Measurements from ENCODE around the gene CRB3.
"Not testable (repeated sequence)": the region's sequence is repeated elsewhere in the genome, so short reads cannot be mapped to it uniquely, and the experiment has no call there.

Gene CRB3

DNA sequence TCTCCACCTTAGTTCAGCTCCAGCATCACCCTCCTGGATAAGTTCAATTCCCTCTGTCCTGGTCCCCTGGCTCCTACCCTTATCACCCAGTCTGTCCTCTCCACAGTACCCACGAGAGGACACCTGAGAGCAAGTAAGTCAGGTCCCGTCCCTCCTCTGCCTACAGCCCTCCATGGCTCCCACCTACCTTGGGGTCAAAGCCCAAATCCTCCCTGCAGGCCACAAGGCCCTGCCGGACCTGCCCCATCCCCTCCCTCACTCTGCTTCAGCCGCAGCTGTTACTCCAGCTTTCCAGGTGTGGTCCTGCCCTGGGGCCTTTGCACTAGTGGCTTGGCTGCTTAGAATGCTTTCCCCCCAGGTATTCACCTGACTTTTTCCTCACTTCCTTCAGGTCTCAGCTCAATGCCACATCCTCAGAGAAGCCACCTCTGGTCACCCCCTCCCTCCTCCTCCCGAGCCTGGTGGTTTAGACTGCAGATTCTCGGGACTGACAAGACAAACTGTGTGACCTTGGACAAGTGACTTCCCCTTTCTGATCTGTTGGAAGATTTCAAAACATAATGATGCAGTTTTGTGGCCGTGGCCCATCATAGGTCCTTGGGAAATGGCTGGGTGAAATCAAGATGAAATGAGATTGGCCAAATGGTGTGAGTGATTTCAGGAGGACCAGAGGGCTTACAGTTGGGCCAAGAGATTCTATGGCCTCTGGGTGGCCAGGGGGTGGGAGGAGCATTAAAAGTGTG is 34.4 kb downstream of the CRB3 start:
- DNase-seq = no peak

GRCh38 chr19:6499052-6499790 is 35.1 kb downstream of the CRB3 start:
- DNase-seq = no peak

DNA sequence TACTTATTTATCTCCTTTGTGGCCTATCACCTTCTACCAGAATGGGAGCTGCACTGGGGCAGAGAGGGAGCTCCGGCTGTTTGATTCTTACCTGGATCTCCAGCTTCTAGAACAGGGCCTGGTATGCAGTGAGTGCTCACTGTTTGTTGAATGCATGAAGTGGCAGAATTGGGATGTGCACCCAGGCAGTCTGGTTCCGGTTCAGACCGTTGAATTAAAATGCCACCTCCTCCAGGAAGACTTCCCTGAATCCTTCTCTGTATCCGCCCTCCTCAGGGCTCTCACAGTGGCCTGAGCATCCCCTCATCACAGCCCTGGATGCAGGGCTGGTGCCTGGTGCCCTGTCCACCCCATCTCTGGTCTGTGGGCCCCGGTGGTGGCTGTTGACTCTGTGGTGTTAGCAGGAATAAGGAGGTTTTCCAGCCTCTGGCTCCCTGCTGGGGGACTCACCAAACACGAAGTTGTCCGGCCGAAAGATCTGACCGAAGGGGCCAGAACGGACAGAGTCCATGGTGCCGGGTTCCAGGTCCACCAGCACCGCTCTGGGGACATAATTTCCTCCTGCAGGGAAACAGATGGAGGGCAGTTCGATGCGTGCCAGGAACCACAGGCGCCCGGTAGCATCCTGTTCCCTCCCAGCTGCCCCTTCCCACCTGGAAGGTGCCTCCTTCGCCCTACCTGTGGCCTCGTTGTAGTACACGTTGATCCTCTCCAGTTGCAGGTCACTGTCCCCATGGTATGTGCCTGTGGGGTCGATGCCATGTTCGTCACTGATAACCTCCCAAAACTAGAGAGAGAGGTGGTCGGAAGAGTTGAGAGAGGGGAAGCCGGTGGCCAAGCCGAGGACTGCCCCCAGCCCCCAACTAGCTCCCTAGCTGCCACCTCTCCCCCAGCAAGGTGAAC is 37.0 kb downstream of the CRB3 start:
- DNase-seq = no peak

DNA sequence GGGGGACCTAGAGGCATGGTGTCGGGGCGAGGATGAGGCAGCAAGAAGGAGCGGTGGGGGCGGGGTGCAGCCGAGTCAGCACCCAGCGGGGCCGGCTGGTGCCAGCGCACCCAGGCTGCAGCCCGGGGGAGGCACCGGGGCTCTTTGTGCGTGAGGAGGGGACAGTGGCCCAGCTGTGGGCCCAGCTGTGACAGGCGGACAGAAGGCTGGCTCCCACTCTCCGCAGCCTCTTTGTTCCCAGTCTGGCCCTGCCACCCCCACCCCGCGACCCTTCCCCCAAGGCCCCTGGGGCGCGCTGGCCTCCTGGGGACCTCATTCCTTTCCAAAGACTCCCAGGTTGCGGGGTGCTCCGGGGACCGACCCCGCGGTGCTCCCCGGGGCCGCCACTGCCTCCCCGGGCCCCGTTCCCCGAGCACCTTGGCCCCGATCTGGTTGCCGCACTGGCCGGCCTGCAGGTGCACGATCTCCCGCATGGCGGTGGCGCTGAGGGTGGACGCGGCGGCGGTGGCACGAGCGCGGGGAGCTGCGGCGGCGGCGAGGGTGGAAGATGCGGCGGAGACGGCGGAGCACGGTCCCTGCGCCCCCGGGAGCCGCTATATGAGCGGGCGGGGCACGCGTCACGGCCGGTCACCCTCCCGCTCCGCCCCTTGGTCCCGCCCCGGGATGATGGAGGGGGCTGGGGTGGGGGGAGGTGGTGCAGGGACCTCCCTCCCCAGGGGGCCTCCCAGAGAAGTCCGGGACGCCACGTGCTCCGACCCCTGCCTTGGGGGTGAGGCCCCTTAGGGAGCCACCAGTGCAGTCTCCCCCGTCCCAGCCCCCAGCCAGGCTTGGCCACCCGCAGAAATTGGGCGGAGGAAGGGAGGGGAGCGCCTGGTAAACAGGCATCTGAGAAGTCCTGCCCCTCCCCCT is 37.9 kb downstream of the CRB3 start, which contains the start of gene TUBB4A:
Gene TUBB4A, minus strand, starts transcription at position 570 of the 909 bp plus-strand sequence. Its CDS starts 97 bp downstream, at position 473.
- DNase-seq = peak in 1 of 2 experiments; percentile 46

DNA sequence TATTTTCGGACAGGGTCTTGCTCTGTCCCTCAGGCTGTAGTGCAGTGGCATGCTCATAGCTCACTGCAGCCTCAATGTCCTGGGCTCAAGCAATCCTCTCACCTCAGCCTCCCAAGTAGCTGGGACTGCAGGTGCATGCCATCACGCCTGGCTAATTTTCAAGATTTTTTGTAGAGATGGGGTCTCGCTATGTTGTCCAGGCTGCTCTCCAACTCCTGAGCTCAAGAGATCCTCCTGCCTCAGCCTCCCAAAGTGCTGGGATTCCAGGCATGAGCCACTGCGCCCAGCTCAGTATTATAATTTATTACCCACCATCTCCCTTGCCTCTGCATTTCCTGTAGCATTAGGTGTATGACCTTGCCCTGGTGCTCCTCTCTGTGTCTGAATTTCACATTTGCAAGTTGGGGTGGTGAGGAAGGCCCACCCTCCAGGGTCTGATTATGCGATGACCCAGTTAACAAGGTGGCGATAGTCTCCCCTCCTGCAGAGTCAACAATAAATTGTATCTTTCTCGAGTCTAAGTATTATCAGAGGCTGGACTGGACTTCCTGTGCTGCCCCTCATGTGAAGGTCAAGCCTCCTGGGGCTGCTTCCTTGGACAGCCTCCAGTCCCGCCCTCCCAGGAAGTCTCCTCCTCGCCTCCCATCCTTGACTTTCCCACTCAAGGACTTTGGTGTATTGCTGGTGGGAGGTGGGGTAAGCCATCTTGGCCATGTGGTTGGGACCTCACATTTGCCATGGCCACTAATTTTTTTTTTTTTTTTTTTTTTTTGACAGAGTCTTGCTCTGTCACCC is 39.5 kb downstream of the CRB3 start:
- DNase-seq = no peak

GRCh38 chr19:6508028-6508771 is 44.1 kb downstream of the CRB3 start:
- DNase-seq = not testable (repeated sequence)

DNA sequence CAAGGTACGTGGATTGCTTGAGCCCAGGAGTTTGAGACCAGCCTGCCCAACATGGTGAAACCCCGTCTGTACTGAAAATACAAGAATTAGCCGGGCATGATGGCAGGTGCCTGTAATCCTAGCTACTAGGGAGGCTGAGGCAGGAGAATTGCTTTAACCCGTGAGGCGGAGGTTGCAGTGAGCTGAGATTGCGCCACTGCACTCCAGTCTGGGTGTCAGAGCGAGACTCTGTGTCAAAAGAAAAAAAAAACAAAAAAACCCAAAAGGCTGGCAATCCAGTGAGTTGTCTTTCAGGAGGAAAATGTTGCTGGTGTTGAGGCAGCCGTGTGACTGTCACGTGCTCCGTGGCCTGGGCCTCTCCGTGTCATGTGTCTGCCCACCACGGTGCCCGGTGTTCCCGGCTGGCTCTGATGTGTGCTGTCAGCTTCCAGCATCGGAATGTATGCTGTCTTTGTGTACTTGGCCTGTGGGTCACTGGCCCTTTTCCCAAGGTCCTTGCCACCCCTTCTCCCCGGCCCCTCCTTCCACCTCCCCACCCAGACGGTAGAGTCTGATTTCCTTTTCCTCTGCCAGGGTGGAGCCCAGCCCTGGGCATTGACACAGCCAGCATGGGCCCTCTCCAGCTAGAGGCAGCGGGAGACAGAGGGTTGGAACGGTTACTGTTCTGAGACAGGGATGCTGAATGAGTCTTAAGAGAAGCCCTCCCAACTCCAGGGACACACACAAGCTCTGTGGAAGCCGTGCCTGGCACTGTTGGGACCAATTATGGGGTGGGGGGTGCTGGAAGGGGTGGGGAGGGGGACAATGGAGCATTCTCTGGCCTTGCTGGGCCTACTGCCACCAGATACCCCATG is 45.3 kb downstream of the CRB3 start:
- DNase-seq = no peak

- DNase-seq = no peak
These were observed 46.5 kb downstream of the CRB3 start for GRCh38 chr19:6510618-6511017.

GRCh38 chr19:6514089-6514488 is 50.0 kb downstream of the CRB3 start:
- DNase-seq = no peak

GRCh38 chr19:6514926-6515544 is 51.0 kb downstream of the CRB3 start:
- DNase-seq = no peak

- peak; percentile 90 to 96 for DNase-seq
These were observed 52.1 kb downstream of the CRB3 start for GRCh38 chr19:6516018-6516658.
